Inferior parietal cortex (tissue), 1 donor: Measurements from ENCODE around the gene HGS.

ENCODE experiments used
- DNase-seq: peaks from one replicate; pipeline ENCODE4 v3.0.0-alpha.2; 2016; ENCODE audit errors: extremely low spot score

Gene HGS

DNA sequence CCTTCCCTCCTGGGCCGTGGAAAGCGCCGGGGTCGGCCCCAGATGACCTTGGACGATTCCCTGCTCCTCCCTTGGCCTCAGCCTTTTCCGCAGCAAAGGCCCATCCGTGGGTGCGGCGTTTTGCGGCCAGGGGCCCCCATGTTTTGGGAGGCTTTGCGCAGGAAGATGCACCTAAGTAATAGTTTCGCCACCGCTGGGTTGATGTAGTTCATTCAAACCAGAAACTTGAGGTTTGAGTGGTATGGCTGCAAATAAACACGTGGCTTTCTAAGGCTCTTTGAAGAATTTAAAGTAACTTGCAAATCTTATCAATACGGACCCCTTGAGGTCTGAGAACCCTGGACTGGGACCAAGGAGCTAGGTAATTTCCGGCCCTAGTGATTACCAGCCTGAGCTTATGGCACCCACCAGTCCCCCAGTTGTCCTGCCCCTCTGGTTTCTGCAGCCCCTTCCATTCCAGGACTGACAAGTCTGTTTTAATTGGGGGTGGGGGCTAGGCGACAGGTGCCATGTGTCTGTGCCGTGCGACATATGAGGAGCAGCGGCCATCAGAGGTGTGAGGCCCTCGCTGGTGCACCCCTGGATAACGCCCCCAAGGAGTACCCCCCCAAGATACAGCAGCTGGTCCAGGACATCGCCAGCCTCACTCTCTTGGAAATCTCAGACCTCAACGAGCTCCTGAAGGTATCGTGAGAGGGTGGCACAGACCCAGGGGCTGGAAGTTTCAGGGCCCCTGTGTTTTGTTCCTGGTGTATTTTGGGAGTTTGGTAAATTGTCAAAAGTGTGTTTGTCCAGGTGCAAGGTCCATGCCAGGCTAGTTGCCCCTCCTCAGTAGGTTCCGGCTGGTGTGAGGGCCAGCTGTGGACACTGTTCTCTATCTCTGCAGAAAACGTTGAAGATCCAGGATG is 20.2 kb downstream of the HGS start:
- DNase-seq, result no peak

GRCh38 chr17:81705518-81706231 is 21.9 kb downstream of the HGS start:
- no peak for DNase-seq

- no peak for DNase-seq
Measured at GRCh38 chr17:81706232-81706611, 22.4 kb downstream of the HGS start.

DNA sequence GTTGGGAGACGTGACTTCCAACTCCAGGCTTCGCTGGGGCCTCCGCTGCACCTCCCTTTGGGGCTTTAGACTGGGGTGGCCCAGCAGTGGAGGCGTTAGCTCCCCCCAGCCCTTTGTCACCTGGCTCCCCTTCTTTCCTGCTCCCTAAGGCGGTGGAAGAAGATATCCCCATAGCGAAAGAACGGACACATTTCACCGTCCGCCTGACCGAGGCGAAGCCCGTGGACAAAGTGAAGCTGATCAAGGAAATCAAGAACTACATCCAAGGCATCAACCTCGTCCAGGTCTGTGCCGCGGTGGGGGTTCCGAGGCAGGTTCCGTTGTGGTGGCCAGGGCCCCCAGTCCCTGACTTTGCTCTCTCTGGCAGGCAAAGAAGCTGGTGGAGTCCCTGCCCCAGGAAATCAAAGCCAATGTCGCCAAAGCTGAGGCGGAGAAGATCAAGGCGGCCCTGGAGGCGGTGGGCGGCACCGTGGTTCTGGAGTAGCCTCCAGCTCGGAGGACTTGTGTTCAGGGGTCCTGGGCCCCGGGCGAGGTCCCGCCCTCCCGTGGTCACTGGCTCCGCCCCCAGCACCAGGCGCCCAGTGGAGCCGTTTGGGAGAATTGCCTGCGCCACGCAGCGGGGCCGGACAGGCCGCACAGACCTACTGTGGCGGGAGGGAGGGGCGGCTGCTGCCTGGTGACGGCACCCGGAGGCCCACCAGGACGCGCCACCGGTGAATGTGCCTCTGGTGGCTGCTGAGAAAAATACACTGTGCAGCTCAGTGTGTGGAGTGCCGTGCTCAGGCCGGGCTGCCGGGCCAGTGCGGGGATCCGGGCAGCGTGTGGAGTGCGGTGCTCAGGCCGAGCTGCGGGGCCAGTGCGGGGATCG is 23.2 kb downstream of the HGS start:
- no peak for DNase-seq

GRCh38 chr17:81707725-81708646 is 24.2 kb downstream of the HGS start:
- no peak for DNase-seq

GRCh38 chr17:81708739-81709185 is 25.0 kb downstream of the HGS start:
- no peak for DNase-seq

DNA sequence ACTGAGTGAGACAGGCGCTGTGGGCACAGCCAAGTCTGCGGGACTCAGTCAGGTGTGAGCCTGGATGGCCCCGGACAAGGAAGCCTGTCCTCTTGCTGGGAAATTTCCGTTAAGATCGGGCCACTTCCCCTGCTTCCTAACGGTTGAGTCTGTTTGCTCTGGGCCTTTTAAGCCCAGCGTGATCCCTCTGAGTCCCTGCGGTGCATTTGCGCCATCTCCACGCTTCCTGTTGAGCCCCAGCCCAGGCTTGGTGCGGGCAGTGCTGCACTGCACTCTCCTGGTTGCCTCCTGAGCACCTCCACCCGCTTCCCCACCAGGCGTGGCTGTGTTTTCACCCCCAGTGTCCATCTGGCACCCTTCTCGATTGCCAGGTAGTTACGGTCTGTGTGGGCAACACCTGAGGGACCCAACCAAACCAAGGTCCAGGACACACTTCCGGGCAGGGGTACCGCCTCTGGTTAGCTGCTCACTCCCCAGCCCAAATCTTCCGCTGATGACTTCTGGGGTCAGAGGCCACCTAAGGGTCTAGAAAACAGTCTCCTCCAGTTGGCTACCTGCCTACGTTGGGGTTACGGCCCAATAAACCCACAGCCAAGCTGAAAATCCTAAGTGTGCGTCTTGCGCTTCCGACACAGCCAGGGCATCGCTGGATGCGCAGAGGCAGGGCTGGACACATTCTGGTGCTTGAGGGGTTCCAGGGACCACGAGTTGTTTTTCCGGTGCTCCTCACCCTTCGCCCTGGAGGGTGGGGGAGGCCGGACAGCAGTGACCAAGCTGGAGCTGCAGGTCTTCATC is 26.9 kb downstream of the HGS start:
- DNase-seq, result no peak

DNA sequence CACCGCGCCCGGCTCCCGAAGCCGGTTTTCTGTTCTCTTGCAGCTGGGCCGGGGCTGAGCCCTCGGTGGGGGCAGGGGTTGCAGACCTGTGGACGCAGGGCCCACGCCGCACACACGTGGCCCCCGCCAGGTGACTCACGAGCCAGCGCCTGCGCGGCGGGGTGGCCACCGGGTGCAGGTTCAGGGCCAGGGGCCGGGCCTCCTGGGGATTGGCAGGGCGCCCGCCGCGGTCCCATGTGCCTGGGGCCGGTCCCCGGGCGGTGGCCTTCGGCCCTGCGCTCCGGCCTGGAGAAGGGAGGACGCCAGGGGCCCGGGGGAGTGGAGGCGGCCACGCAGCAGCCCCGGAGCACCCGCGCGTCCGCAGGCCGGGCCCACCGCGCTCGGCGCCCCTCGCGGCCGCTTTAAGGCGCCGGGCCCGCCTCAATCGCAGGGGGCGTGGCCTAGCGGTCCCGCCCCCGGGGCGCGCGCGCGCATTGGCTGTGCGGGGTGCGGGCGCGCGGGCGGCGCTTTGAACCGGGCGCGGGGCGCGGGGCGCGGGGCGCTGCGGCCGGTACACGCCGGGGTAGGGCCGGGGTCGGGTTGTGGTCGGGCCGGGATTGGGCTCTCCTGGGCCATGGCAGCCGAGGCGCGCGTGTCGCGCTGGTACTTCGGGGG is 28.1 kb downstream of the HGS start, which contains the start of gene SLC25A10:
TSS of gene SLC25A10 (plus strand) at position 471 of the 654 bp plus-strand sequence. CDS start at position 614, 143 bp downstream.
- DNase-seq, result peak; percentile 70

DNA sequence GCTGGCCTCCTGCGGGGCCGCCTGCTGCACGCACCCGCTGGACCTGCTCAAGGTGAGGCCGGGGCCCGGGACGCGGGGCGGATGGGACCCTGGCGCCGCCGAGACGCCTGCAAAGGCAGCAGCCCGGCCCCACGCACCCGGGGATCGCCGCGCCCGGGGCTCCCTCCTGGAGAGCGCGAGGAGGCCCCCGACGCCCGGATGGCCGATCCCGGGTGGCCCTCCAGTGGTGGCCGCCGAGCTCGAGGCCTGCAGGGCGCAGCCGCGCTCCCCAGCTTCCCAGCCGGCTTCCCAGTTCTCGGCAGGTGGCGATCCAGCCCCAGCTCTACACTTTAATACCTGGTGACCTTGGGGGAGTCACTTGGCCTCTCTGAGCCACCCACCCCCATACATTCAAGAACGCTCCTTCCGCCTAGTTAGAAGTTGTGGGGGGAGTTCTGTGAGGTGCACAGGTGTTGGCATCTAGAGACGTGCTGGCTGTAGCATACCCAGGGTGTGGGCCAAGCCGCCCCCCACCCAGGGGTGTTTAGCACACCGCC is 28.7 kb downstream of the HGS start:
- no peak for DNase-seq

DNA sequence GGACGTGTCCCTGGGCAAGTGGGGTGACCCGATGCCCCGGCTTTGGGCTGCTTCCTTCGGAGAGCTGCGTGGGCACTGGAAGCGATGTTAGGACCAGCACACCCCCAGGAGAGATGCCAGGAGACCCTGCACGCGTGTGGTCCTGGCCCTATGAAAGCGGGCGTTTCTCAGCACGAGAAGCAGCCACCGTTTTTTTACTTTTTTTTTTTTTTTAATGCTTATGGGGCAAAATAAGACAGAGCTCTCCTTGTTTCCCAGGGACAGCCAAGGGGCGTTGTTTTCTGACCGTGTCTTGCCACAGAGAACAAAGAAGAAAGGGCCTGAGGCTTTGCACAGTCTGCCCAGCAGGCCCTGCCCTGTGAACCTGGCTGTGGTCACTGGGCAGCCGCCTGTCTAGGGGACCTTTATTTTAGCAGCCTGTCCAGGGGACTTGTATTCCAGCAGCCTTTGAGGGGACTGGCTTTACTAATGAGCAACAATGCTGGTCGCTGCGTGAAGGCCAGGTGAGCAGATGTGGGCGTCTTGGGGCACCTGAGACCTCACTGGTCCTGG is 29.3 kb downstream of the HGS start:
- DNase-seq, result no peak

DNA sequence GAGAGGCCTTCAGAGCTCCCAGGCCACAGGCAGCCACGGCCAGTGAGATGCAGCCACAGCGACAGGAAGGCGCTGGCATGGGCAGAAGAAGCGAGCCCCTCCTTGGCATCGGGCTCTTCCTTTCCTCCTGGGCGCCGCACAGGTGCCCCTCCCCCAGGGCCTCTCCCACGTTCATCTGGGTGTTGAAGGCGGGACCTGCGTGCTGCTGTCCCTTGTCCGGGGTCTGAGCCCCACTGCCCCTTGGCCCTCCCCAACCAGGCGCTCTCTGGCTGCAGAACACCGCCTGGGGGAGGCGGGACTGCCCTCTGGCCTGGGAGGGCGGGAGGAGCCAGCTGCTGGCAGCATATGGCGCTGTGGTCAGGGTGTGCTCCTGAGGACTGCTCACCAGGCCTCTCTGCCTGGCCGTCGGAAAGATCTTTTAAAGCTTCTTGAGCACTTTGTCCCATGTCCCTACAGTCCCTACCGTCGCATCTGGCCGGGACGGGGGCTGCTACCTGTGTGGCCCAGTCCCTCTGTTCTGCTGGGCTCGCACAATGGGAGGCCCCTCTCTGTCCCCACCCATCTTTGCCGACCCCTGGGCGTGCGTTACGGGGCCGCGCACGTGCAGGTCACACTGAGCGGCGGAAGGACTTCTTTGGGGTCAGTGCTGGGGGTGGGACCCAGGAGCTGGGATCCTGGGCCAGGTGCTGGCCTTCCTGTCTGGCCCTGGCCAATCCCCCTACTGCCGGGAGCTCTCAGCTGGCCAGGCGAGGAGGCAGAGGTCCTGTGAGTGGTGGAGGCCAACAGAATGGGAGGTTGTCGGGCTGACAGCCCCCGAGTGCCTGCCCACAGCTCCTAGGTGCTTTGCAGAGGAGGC is 30.0 kb downstream of the HGS start:
- DNase-seq, result no peak

- DNase-seq, result no peak
Measured at GRCh38 chr17:81714412-81715106, 30.7 kb downstream of the HGS start.

GRCh38 chr17:81715107-81715871 is 31.5 kb downstream of the HGS start:
- no peak for DNase-seq

GRCh38 chr17:81715872-81716673 is 32.3 kb downstream of the HGS start:
- DNase-seq, result no peak

DNA sequence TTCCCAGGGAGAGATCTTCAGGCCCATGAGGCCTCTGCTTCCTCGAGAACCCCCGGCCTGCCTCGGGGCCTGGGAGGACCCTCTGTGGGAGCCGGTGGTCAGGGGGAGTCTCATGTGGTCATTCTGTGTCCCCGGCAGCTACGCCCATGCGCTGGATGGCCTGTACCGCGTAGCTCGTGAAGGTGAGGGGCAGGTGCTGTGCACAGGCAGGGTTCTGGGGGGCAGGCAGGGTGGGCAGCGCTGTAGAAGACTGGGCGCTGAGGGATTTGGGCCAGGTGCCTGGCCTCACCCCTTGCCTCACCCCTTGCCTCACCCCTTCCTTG is 32.8 kb downstream of the HGS start:
- DNase-seq, result no peak
